IMR-90 (cell line): ENCODE measurements around the gene SLC51A.

ENCODE experiments used
- BHLHE40 ChIP-seq: fragments of 150-350 bp; IDR thresholded peaks from 2 replicates; pipeline ENCODE4 v1.6.1; 2016; ENCODE audit warnings: mild to moderate bottlenecking, low read depth, low read length
- CHD1 ChIP-seq: IDR thresholded peaks from 2 replicates; pipeline ENCODE4 v1.6.1; 2012; ENCODE audit warnings: low read depth, low read length, improper control_type of control experiment
- FOS ChIP-seq: fragments of 150-350 bp; IDR thresholded peaks from 2 replicates; pipeline ENCODE4 v1.6.1; 2016; ENCODE audit warnings: low read depth, low read length
- MXI1 ChIP-seq: IDR thresholded peaks from 2 replicates; pipeline ENCODE4 v1.6.1; 2012; ENCODE audit warnings: low read depth, mild to moderate bottlenecking, low read length, moderate library complexity, borderline replicate concordance
- POLR2A ChIP-seq: IDR thresholded peaks from 2 replicates; pipeline ENCODE4 v1.6.1; 2012; ENCODE audit warnings: mild to moderate bottlenecking, low read depth, low read length
- RAD21 ChIP-seq: IDR thresholded peaks from 2 replicates; pipeline ENCODE4 v1.6.1; 2012; ENCODE audit warnings: low read length, improper control_type of control experiment
- SMC3 ChIP-seq: fragments of 150-350 bp; IDR thresholded peaks from 2 replicates; pipeline ENCODE4 v1.6.1; 2016; ENCODE audit warnings: low read depth, mild to moderate bottlenecking, antibody characterized with exemption, low read length, moderate library complexity
- TF ChIP-seq, protein P1 (sequence below): conservative IDR thresholded peaks from 2 replicates; pipeline ENCODE4 v1.5.1; 2012; ENCODE audit warnings: mild to moderate bottlenecking, low read depth, low read length, improper control_type of control experiment
- TF ChIP-seq, protein P2 (sequence below): fragments of 150-350 bp; IDR thresholded peaks from 2 replicates; pipeline ENCODE4 v1.6.1; 2017; ENCODE audit warnings: mild to moderate bottlenecking, antibody characterized with exemption, low read length, low read depth

DNA sequence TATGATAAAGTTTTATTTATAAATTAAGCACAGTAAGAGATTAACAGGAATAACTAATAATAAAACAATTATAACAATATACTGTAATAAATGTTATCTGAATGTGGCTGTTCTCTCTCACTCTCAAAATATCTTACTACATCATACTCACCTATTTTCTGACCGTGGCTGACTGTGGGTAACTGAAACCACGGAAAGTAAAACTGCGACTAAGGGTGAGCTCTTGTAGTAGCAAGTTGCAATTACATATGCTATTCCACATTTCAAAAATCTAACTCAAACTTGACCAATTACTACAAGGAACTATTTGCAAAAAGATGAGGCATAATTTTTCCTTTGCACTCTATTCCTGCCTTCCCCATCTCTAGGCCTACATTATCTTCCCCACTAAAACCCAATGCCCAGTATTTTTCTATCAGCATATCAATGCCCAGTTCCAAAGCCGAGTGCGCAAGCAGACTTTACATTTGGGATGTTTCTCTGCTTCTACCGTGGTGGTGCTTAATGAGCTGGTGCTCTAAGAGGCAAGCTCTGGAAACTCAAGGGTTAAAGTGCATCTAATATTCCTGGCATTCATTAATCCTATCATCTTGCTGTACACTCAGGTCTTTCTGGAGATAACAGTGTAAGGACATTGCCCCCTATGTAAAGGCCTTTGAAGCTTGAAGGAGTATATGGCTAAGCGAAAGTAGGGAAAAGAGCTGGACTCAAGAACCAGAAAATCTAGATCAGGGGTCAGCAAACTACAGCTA is 64.5 kb downstream of the SLC51A start:
- TF ChIP-seq, protein P1, sequence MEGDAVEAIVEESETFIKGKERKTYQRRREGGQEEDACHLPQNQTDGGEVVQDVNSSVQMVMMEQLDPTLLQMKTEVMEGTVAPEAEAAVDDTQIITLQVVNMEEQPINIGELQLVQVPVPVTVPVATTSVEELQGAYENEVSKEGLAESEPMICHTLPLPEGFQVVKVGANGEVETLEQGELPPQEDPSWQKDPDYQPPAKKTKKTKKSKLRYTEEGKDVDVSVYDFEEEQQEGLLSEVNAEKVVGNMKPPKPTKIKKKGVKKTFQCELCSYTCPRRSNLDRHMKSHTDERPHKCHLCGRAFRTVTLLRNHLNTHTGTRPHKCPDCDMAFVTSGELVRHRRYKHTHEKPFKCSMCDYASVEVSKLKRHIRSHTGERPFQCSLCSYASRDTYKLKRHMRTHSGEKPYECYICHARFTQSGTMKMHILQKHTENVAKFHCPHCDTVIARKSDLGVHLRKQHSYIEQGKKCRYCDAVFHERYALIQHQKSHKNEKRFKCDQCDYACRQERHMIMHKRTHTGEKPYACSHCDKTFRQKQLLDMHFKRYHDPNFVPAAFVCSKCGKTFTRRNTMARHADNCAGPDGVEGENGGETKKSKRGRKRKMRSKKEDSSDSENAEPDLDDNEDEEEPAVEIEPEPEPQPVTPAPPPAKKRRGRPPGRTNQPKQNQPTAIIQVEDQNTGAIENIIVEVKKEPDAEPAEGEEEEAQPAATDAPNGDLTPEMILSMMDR = no peak
- no peak for TF ChIP-seq RAD21
- no peak for TF ChIP-seq MXI1
- no peak for TF ChIP-seq POLR2A
- no peak for TF ChIP-seq BHLHE40
- TF ChIP-seq CHD1 = no peak
- no peak for TF ChIP-seq SMC3
- TF ChIP-seq, protein P2, sequence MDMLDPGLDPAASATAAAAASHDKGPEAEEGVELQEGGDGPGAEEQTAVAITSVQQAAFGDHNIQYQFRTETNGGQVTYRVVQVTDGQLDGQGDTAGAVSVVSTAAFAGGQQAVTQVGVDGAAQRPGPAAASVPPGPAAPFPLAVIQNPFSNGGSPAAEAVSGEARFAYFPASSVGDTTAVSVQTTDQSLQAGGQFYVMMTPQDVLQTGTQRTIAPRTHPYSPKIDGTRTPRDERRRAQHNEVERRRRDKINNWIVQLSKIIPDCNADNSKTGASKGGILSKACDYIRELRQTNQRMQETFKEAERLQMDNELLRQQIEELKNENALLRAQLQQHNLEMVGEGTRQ = no peak
- no peak for TF ChIP-seq FOS
